Tibial nerve (tissue), 4 donors: ENCODE results near the gene PRELID1.

ENCODE experiments used
- CTCF ChIP-seq, 5 experiments: fragments of 200-600 bp in 3 of 5; fragments of 450-650 bp in 2 of 5; sonication (generic) in 3 of 5; IDR thresholded peaks; one replicate each; pipeline ENCODE4 v1.5.1; 2016 to 2019; ENCODE audit warnings: antibody characterized with exemption in 5 of 5, mild to moderate bottlenecking in 3 of 5, moderate library complexity in 2 of 5
- EP300 ChIP-seq, 2 donors: sonication (generic); formaldehyde crosslinking; IDR thresholded peaks; one replicate each; pipeline ENCODE4 v1.6.1; 2017; ENCODE audit warnings: antibody characterized with exemption in 2 of 2, mild to moderate bottlenecking in 1 of 2
- POLR2A ChIP-seq, 2 donors: fragments of 450-650 bp; IDR thresholded peaks; one replicate each; pipeline ENCODE4 v1.6.1; 2017; ENCODE audit warnings: antibody characterized with exemption in 2 of 2, mild to moderate bottlenecking in 2 of 2, moderate library complexity in 2 of 2

DNA sequence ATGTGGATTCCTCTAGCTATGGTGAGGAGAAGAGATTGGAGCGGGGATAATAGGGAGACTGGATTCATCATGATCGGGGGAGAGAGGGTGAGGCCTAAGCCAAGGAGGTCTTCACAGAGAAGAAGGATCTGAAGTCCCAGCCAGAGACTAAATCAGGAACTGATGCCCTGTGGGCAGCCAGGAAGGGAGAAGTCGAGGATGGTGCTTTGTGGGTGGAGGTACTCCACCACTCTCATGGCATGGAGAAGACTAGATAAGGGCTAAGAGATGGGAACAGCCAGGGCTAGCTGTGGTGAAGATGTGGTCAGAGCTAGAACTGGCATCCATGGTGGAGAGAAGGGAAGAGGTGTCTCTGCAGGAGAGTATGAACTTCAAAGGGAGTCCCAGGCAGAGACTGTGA is 51.1 kb downstream of the PRELID1 start:
- TF ChIP-seq CTCF (IDR thresholded peaks at IDR 0.05) (no peak), POLR2A (IDR thresholded peaks at IDR 0.05) (no peak), EP300 (IDR thresholded peaks at IDR 0.05) (no peak)
